Measurements from ENCODE around the gene RPP25L.

- TF ChIP-seq CTCF (IDR thresholded peaks at IDR 0.05) (no peak), POLR2A (IDR thresholded peaks at IDR 0.05) (no peak)
Observed at GRCh38 chr9:34588671-34589635, 22.9 kb downstream of the RPP25L start.
